Subcutaneous abdominal adipose tissue (tissue), 5 donors: Measurements from ENCODE around the gene DUOXA1.

Source experiments
- H3K27ac ChIP-seq: one replicate; pipeline ENCODE4 v1.7.0; 2013; ENCODE audit warnings: low read depth, mild to moderate bottlenecking, inconsistent platforms, low read length, moderate library complexity
- H3K27me3 ChIP-seq, 5 donors: one replicate each; pipeline ENCODE4 v1.7.0; 2013; ENCODE audit warnings: low read length in 5 of 5, inconsistent platforms in 1 of 5; ENCODE audit not compliant: control insufficient read depth in 5 of 5, insufficient read depth in 4 of 5
- H3K36me3 ChIP-seq, 5 donors: one replicate each; pipeline ENCODE4 v1.7.0; 2013; ENCODE audit warnings: low read length in 5 of 5; ENCODE audit not compliant: control insufficient read depth in 5 of 5, insufficient read depth in 5 of 5
- H3K4me1 ChIP-seq, 5 donors: one replicate each; pipeline ENCODE4 v1.7.0; 2013; ENCODE audit warnings: low read length in 5 of 5, mild to moderate bottlenecking in 3 of 5, moderate library complexity in 1 of 5; ENCODE audit not compliant: control insufficient read depth in 5 of 5, insufficient read depth in 5 of 5
- H3K4me3 ChIP-seq, 5 donors: one replicate each; pipeline ENCODE4 v1.7.0; 2013; ENCODE audit warnings: low read length in 5 of 5, low read depth in 1 of 5
- H3K9ac ChIP-seq, 5 donors: one replicate each; pipeline ENCODE4 v1.7.0; 2013; ENCODE audit warnings: low read length in 5 of 5, mild to moderate bottlenecking in 4 of 5, moderate library complexity in 3 of 5
- H3K9me3 ChIP-seq, 5 donors: one replicate each; pipeline ENCODE4 v1.7.0; 2013; ENCODE audit warnings: low read length in 5 of 5; ENCODE audit not compliant: control insufficient read depth in 5 of 5
- donor health status: healthy.
- donor health status: healthy.
- donor health status: healthy.
- donor health status: healthy.
- donor health status: healthy.

DUOXA1 gene

GRCh38 chr15:45129651-45130129, at the start of gene DUOXA1, which contains the start of gene DUOX1:
DUOXA1 (minus strand) TSS chr15:45129879; CDS start chr15:45123014, 6,865 bp downstream.
DUOX1 (plus strand) TSS chr15:45129994; CDS start chr15:45131967, 1,973 bp downstream.
- Histone ChIP-seq H3K9ac (peak within 1 kb of the TSS in 1 of 5 donors; percentile 65), H3K4me1 (peaks cover 0 to 21% (median 15%) of the 10 kb centered on the region in 5 donors), H3K27ac (no peak within 1 kb of the TSS), H3K4me3 (peak within 1 kb of the TSS; percentile 35 to 65 (median 56)), H3K36me3 (no peaks in the 10 kb centered on the region), H3K9me3 (no peaks in the 10 kb centered on the region), H3K27me3 (peaks cover 15 to 56% (median 30%) of the 10 kb centered on the region in 5 donors)

GRCh38 chr15:45177285-45177684, 47.6 kb upstream of the DUOXA1 start:
- Histone ChIP-seq H3K4me3 (no peak overlapping the region), H3K9me3 (no peaks in the 10 kb centered on the region), H3K36me3 (peaks cover 0 to 16% (median 2%) of the 10 kb centered on the region in 5 donors), H3K27me3 (no peaks in the 10 kb centered on the region), H3K9ac (no peak overlapping the region), H3K4me1 (no peaks in the 10 kb centered on the region), H3K27ac (no peak overlapping the region)

DNA sequence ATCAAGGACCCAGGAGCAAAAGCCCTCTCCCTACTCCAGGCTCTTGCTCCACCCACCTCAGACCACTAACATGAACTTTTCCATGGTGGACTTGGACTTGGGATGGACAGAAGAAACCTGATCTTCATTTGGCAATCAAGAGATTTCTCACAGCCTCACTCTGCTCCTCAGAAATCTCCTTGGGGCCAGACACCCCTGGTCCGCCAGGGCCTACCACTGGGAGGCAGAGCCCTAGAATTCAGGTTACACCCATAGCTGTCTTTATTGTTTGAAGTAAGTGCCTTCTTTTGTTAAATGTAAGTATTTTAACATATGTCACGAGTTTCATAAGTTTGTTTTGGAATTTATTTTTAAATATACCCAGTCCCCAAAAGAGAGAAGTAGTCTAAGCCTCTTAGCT, 44.9 kb upstream of the DUOXA1 start:
- no peaks in the 10 kb centered on the region for H3K27me3 ChIP-seq
- no peak overlapping the region for H3K4me3 ChIP-seq
- H3K36me3 ChIP-seq: peaks cover 0 to 16% (median 2%) of the 10 kb centered on the region in 5 donors
- H3K4me1 ChIP-seq: no peaks in the 10 kb centered on the region
- no peaks in the 10 kb centered on the region for H3K9me3 ChIP-seq
- no peak overlapping the region for H3K27ac ChIP-seq
- H3K9ac ChIP-seq: no peak overlapping the region

DNA sequence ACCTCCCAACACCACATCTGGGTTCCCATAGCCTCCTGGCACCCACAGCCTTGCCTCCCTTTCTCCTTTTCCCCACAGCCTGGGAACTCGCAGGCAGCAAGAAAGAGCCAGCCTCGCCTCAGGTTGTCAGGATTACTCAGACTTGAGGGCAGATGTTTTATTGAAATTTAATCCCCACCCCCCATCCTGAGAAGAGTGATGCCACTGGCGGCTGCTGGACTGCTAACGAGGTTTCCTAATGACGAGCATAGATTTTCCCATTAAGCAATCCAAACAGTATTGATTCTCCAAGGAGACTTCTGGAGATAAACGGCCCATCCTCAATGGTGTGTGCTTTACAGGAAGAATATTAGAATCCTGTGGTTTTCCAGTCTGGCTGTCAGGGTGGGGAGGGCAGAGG, 44.4 kb upstream of the DUOXA1 start:
- Histone ChIP-seq H3K27ac (no peak overlapping the region), H3K4me1 (no peaks in the 10 kb centered on the region), H3K36me3 (peaks cover 0 to 16% (median 2%) of the 10 kb centered on the region in 5 donors), H3K4me3 (no peak overlapping the region), H3K9ac (no peak overlapping the region), H3K27me3 (no peaks in the 10 kb centered on the region), H3K9me3 (no peaks in the 10 kb centered on the region)

DNA sequence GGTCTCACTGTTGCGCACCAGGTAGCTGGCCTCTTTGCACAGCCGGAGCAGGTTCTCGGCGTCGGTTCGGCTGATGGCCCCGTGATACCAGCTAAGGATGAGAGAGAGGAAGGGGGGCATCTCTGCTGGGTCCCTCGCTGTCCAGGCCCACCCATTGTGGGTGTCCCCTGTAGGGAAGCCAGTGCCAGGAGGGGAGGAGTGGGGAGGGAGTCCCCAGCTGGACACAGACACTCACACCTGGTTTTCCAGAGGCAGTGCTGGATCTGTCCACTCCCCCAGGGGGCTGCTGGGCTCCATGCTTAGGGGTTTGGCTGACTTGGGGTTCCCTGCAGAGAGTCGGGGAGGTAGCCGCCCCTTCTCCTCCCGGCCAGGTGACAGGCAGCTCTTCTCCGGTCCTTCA, 42.2 kb upstream of the DUOXA1 start:
- Histone ChIP-seq H3K27me3 (no peaks in the 10 kb centered on the region), H3K4me1 (peaks cover 0 to 9% (median 4%) of the 10 kb centered on the region in 5 donors), H3K4me3 (no peak overlapping the region), H3K9me3 (no peaks in the 10 kb centered on the region), H3K36me3 (peaks cover 0 to 14% (median 2%) of the 10 kb centered on the region in 5 donors), H3K27ac (no peak overlapping the region), H3K9ac (no peak overlapping the region)

DNA sequence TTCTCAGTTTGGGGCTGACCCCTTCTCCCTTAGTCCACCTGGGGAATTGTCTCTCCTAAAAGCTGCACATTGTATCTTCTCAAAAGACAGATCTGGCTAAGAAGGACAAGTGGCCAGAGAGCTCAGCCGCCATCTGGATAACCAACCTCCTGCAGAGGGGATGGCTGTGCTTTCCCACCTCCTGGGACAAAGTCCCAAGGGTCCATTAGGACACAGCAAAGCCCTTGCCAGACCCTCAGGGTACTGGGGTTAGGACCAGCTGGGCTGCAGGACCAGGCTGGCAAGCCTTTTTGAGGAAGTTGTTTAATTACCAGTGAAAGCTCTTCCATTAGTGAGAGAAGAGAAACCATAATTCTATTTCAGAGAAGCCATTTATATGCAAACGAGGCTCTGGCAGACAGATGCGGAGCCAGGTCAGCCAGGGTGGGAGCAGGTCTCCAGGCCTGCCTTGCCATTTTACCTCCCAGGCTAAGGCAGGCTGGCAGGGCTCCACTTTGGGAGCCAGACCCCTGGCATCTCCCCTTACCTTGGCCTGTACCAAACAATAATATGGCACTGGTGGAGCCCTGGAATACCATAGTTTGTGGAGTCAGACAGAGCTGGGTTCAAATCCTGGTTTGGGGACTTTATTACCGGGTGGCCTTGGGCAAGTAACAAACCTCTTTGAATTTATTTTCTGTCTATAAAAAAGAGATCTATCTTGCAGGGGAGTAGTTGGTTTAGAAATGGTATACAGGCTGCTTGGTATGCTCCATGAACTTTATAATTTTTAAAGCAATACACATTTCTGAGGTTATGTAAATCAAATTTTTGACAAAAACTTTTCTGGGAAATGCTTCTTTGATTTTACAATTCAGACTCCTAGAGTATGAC, 40.2 kb upstream of the DUOXA1 start:
- Histone ChIP-seq H3K27ac (no peak overlapping the region), H3K4me1 (peaks cover 0 to 22% (median 14%) of the 10 kb centered on the region in 5 donors), H3K27me3 (no peaks in the 10 kb centered on the region), H3K4me3 (no peak overlapping the region), H3K36me3 (peaks cover 0 to 9% (median 2%) of the 10 kb centered on the region in 5 donors), H3K9ac (no peak overlapping the region), H3K9me3 (no peaks in the 10 kb centered on the region)

- Histone ChIP-seq H3K27me3 (no peaks in the 10 kb centered on the region), H3K4me1 (peaks cover 0 to 22% (median 14%) of the 10 kb centered on the region in 5 donors), H3K9ac (no peak overlapping the region), H3K9me3 (no peaks in the 10 kb centered on the region), H3K4me3 (no peak overlapping the region), H3K27ac (no peak overlapping the region), H3K36me3 (peaks cover 0 to 4% (median 2%) of the 10 kb centered on the region in 5 donors)
Measured at GRCh38 chr15:45168751-45169551, 39.3 kb upstream of the DUOXA1 start.

DNA sequence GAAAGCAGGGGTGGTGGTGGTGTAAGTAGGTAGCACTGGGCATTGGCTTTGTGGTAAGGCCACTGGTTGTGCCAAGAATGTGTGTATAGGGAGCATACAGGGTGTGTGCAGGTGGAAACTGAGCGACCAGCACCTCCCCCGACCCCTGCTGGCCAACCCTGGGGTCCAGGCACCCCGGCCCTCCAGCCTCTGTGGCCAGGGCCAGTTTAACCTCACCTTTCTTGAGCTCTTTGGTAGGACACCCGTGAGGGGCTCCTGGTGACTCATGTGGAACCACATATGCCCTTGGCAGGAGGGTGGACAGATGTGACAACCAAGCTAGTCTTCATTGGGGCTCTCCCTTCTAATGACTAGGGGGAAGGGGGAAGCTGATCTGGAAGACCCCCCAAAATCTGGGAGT, 38.6 kb upstream of the DUOXA1 start:
- H3K27ac ChIP-seq: no peak overlapping the region
- peak overlapping the region in 1 of 5 donors; percentile 38 for H3K9ac ChIP-seq
- no peak overlapping the region for H3K4me3 ChIP-seq
- no peaks in the 10 kb centered on the region for H3K27me3 ChIP-seq
- H3K4me1 ChIP-seq: peaks cover 0 to 22% (median 14%) of the 10 kb centered on the region in 5 donors
- peaks cover 0 to 4% (median 2%) of the 10 kb centered on the region in 5 donors for H3K36me3 ChIP-seq
- H3K9me3 ChIP-seq: no peaks in the 10 kb centered on the region

- Histone ChIP-seq H3K27me3 (no peaks in the 10 kb centered on the region), H3K9me3 (no peaks in the 10 kb centered on the region), H3K9ac (peak overlapping the region; percentile 63 to 97 (median 66)), H3K4me1 (peaks cover 0 to 22% (median 14%) of the 10 kb centered on the region in 5 donors), H3K36me3 (peaks cover 0 to 3% (median 0%) of the 10 kb centered on the region in 5 donors), H3K27ac (peak overlapping the region; percentile 93), H3K4me3 (peak overlapping the region; percentile 35 to 79 (median 73))
Measured at GRCh38 chr15:45167631-45168205, 38.0 kb upstream of the DUOXA1 start.
